C4-2B (cell line): ENCODE measurements around the gene SNAP47.

ENCODE experiments used
- H3K27ac ChIP-seq: fragments of 450-650 bp; 2 replicates; pipeline ENCODE4 v1.5.1; 2017
- CTCF ChIP-seq: fragments of 450-650 bp; conservative IDR thresholded peaks from 2 replicates; pipeline ENCODE4 v1.5.1; 2017; ENCODE audit warnings: mild to moderate bottlenecking
- ZFX ChIP-seq: fragments of 450-650 bp; IDR thresholded peaks from 2 replicates; pipeline ENCODE4 v1.6.1; 2017

Gene SNAP47

GRCh38 chr1:227754958-227755357 is 19.7 kb downstream of the SNAP47 start:
- no peak overlapping the region for H3K27ac ChIP-seq

GRCh38 chr1:227756172-227756959 is 21.1 kb downstream of the SNAP47 start:
- no peak overlapping the region for H3K27ac ChIP-seq
- TF ChIP-seq CTCF (no peak), ZFX (no peak)

More at GRCh38 chr1:227754958-227755357, 19.7 kb downstream of the SNAP47 start:
- TF ChIP-seq CTCF (no peak), ZFX (no peak)

- TF ChIP-seq CTCF (no peak), ZFX (no peak)
- H3K27ac ChIP-seq, result no peak overlapping the region
Observed at GRCh38 chr1:227757781-227758180, 22.5 kb downstream of the SNAP47 start.

GRCh38 chr1:227758366-227758765 is 23.1 kb downstream of the SNAP47 start:
- no peak overlapping the region for H3K27ac ChIP-seq
- TF ChIP-seq CTCF (no peak), ZFX (no peak)

- no peak overlapping the region for H3K27ac ChIP-seq
- no peak for TF ChIP-seq CTCF
- no peak for TF ChIP-seq ZFX
Observed at GRCh38 chr1:227759341-227760300, 24.4 kb downstream of the SNAP47 start.

- no peak for TF ChIP-seq ZFX
- no peak for TF ChIP-seq CTCF
- no peak overlapping the region for H3K27ac ChIP-seq
Observed at GRCh38 chr1:227760377-227760776, 25.1 kb downstream of the SNAP47 start.
